NCI-H1092 treated with DMSO at 0.1 percent for 48 hours (cell line): ENCODE measurements around the gene VWA8.
"Not testable (repeated sequence)": the region's sequence is repeated elsewhere in the genome, so short reads cannot be mapped to it uniquely, and the experiment has no call there.

Source experiments
- DNase-seq: peaks from one replicate; lab custom pipeline; 2025; lab: John Stamatoyannopoulos, UW

Gene VWA8

DNA sequence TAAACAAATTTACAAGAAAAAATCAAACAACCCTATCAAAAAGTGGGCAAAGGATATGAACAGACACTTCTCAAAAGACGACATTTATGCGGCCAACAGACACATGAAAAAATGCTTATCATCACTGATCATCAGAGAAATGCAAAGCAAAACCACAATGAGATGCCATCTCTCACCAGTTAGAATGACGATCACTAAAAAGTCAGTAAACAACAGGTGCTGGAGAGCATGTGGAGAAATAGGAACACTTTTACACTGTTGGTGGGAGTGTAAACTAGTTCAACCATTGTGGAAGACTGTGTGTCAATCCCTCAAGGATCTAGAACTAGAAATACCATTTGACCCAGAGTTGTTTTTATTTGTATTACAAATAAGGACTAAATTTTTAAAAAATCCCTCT lies 215.4 kb downstream of the VWA8 start:
- DNase-seq = not testable (repeated sequence)

DNA sequence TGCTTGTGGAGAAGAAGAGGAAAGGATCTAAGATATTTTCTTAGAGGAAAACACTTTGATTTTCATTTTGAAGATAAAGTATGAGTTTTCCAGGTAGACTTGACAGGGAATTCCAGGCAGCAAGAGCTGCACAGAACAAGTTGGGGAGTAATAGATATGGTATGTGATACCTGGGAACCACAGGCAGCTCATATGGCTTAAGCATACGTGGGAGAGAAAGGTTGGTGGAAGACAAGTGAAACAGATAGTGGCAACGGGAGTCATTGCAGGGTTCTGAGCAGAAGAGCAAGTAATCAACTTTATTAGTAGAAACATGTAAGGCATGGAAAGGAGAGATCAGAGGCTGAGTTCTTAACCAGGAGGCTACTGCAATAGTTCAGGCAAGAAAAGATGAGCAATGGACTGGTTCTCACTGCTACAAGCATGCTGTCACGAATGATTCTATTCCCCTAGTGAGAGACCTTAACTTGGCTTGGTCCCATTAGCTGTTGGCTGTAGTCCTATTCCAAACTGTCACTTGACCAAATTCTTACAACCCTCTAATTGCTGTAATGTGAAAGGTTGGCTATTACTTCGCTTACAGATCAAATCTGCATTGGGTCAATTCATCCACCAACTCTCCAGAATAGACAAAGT lies 217.9 kb downstream of the VWA8 start:
- DNase-seq = no peak

DNA sequence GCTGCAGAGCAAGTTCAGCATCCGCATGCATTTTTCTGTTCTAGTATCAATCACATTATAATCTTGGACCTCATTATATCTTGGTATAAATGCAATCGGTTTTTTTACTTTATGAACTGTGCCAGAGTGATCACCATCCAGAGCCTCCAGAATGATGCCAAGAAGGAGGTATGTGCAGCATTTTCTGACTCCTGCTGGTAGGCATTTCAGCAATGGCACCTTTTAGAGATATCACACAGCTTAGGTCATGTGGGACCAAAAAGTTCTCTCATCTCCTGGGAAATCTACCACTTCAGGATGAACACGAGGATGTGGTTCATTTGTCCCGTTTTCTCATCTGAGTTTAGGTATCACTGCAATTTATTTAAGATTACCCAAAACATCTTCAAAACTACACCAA lies 220.4 kb downstream of the VWA8 start:
- DNase-seq = no peak

DNA sequence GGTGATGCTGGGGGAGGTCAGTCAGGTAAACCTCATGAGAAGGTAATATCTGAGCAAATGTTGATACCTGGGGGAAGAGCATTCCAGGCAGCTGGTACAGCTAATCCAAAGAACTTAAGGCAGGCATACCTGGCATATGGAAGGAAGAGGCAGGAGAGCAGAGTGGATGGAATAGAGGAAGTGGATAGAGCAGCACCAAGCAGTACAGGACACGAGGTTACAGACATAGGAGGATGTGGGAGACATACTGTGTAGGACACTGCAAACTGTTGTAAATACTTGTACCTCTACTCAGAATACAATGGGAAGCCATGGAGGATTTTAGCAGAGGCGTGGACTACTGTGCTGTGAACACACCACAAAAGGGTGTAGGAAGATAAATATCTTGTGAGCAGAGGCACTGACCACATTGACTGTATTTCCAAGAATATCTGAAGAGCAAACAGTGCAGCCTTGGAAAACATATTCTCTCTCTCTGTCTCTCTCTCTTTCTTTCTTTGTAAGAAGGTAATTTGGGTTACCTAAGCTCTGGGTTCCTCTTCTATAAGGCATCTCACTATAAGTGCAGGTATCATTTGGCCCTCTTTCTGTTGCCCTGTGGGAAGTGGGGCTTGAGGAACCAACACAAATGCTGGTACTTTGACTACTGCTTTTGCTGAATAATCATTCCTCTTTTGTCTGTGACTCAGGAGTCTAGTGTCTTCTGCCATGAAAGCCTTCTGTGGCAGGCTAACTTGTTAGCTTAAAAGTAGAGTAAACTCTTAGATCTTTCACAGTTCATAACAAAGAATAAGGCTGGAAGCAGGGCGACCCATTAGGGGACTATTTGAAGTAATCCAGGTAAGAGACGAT lies 238.0 kb downstream of the VWA8 start:
- no peak for DNase-seq

DNA sequence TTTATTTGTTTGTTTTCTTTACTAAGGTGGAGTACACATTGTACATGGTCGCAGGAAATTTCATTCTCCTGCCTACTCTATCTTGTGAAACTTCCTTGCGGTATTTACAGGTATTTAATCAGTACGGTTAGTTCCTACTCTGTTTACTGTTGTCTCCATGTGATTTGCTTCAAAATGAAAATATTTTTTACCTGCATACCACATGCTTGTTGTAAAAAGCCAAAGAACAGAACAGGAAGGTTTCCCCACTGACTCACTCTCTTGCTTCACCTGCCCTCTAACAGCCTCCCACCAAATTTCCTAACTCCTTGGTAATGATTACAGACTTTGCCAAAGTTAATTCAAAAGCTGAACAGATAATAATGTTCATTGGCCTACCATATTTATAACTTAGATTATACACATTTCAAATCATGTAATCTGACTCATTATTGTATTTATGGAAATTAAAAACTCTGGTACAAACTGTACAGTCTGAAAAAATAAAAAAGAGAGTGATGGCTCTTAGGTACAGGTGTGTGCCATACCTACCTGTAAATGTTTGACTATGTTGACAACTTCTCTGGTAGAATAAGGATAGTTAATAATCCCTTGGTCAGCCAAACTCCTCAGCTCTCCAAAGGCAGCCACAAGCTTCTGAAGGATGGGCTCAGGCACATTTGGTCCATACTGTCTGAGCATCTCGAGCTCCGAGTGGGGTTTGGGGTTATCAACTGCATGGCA lies 239.9 kb downstream of the VWA8 start:
- DNase-seq = no peak

DNA sequence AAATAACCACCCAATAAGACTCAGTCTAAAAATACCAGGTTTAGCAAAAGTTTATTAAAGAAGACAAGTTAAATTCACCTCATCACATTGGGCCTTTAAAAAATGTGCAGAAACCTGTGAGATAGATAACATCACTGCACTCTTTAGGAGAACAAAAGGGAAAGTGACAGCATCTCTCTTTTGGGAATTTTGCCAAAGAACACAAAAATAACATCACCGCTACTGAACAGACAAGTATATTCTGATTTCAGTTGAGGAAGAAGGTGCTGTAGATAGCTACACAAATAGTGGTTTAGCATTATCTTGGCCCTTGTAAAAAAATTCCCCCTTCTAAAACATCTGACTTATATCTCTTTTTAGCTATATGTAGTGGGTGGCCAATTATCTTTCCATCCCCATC lies 244.7 kb downstream of the VWA8 start:
- no peak for DNase-seq

DNA sequence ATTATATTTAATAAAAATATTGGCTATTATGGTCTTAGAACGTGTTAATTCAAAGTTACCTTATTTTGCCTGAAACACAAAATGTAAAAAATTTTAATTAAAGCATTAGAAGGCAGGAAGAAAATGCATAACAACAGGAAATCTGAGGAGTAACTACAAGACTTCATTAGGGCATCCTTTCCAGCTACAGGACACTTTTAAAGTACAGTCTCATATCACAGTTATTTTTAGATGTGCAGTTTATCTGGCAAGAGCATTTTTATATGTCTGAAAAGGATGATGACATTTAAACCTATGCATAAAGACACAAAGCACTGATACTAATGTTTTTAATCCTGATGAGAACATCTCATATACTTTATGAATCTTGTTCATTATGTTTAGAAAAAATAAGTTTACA lies 247.5 kb downstream of the VWA8 start:
- no peak for DNase-seq

DNA sequence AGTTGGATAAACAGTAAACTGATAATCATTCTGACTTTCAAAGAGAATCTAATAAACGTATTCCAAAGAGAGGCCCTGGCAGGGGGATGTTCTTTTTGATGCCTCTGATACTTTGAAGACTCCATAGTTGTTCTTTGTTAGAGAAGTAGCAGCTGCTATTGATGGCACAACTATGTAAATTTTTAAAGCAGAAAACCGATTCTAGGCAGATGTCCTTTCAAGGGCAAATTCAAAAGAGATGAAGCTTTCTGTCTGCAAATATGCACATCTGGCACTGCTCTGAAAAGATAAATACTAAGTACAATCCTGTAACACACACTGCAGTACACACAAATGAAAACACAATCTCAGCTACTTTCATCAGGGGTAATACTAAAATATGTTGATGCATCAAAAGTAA lies 250.1 kb downstream of the VWA8 start:
- DNase-seq = no peak

DNA sequence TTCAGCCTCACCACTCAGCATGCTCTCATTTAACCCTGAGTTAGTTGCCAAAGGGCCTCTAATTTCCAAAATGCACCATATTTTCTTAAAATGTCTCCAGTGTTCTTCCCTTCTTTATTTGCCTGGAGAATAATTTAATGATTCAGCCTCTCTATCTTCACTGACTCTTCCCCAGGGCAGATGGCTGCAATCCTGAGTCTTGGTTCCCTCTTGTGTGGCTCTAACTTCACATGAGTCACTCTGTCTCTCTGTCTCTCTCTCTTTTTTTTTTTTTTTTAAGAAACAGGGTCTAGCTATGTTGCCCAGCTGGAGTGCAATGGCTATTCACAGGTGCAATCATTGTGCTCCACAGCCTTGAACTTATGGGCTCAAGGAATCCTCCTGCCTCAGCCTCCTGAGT lies 251.4 kb downstream of the VWA8 start:
- DNase-seq = no peak

DNA sequence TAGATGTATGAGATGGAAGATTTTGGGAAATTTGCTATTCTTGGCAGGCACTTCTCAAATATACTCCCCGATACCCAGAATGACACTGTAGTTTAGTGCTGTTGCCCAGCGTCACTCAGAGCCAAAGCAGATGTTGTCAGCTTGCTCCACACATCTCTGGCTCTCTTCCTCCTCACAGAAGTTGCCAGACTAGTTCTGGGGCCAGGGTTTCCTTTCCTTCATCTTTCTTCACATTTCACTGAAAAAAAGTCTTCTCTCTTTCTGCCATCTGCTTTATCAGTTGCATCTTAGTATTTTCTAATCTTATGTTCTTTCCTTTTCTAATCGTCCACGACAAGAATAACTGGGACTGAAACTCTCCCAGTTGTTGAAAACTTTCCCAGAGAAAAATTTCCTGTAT lies 252.2 kb downstream of the VWA8 start:
- no peak for DNase-seq

DNA sequence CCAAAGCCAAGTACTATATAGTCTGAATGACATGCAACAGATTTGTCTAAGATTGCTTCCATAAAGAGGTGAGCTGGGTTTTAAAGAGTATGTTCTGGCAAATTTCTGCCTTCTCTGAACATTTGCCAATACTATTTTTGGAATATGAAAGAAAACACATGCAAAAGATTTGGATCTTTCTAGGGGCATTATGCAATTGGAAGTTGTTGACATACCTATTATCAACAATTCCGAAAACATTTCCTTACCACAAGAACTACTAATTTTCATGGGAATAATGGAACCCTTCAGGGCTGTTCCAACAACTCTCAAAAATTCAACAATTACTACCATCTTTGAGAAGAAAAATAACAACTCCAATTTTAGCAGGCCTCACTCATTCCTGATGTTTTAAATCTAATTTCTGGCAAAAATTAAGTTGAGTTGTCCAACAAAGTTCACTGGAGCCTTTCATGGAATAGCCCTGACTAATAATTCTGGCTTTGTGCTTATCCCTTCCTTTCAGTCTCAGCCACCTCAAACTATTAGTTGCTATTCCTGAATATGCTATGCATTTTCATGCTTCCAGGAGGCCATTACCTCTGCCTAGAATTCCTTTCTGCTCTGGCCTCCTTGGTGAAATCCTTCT lies 253.6 kb downstream of the VWA8 start:
- DNase-seq = no peak

DNA sequence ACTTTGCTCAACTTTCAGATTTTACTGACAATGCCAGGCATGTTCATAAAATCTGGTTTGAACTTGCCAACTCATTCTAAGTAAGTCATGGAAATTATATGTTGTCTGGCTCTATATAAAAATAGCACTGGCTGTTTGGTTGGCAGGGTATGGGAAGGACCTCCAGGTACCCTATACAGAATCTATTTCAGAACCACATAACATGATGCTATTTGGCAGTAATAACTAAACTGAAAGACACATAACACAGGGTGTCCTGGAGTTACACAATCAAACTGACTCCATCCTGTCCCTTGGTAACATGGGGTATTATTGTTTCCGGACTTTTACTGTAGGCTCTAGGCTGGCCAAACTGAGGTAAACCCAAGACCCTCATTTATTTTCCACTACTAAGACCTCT lies 254.8 kb downstream of the VWA8 start:
- no peak for DNase-seq

DNA sequence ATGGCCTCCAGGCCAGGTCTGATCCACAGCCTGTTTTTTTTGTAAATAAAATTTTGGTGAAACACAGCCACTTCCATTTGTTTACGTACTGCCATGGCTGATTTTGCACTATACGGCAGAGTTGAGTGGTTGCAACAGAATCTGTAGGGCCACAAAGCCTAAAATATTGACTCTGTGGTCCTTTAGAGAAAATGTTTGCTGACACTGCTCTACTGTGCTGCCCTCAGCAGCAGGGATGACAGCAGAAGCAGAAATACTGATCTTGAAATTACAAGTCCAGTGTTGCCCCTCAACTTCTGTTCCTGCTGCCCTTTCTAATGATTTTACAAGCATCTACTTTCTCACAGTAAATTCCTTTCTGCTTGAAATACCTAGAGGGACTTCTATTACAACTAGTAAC lies 258.4 kb downstream of the VWA8 start:
- DNase-seq = no peak

DNA sequence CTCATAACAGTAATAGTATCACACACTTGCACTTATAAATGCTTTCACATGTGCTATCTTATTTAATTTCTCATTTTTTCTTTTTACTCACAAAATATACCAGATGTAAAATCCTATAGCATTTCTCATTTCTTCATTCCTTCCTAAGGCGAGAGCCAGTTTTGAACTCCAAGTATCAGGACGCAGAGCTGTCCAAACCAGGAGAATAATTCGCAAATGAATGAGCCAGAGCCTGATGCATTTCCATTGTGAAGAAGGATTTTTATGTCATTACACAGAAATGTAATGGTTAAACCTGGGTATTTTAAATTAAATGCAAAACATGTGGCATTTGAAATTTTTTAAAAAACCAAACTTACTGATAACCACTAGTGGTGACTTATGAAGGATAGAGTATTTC lies 259.2 kb downstream of the VWA8 start:
- DNase-seq = no peak

DNA sequence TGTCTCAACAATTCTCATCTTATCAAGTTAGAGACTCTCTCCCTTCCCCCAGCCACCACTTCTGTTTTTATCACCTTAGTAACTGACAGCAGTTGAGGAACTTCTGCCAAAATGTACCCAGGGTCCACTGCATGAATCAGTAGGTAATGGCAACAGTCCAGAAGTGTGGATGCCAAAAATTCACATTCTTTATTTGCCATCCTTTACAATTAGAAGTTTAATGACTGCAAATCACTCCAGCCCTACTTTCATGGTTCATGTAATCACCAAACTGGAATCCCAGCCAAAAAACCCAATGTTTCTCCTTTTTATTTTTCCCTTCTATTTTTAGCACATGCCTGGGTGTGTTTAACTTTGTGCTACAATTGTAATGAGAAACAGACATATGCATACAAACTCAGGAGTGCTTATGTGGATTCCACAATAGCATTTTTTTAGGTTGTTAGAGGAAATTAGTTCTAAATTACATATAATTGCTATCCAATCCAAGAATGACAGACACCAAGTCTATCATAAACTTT lies 260.1 kb downstream of the VWA8 start:
- DNase-seq = peak; percentile 89

DNA sequence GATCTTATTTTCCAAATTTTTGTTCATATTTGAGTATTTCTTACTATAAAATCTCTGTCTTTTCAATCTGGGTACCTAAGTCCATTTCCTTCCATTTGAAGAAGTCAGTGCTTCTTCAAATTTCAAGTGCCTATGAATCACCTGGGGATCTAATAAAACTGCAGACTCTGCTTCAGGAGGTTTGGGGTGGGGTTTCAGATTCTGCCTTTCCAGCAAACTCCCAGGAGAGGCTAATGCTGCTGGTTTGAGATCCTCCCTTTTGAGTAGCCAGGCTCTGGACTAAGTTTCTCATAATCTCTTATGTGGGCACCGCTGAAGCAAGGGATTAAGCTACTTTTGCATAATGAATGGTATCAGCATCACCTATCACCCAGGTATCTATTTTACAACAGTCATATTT lies 261.1 kb downstream of the VWA8 start:
- DNase-seq = no peak

DNA sequence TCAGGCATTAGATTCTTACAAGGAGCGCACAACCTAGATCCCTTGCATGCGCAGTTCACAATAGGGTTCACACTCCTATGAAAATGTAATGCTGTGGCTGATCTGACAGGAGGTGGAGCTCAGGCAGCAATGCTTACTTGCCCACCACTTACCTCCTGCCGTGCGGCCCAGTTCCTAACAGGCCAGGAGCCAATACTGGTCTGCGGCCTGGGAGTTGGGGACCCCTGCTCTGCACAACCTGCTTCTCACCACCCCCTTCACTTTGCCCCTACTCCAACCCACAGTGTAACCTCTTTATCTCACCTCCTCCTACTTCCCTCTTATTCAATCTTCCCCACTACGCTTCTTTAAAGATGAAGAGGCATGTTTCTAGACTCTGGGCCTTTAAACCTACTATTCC lies 263.3 kb downstream of the VWA8 start:
- DNase-seq = no peak

DNA sequence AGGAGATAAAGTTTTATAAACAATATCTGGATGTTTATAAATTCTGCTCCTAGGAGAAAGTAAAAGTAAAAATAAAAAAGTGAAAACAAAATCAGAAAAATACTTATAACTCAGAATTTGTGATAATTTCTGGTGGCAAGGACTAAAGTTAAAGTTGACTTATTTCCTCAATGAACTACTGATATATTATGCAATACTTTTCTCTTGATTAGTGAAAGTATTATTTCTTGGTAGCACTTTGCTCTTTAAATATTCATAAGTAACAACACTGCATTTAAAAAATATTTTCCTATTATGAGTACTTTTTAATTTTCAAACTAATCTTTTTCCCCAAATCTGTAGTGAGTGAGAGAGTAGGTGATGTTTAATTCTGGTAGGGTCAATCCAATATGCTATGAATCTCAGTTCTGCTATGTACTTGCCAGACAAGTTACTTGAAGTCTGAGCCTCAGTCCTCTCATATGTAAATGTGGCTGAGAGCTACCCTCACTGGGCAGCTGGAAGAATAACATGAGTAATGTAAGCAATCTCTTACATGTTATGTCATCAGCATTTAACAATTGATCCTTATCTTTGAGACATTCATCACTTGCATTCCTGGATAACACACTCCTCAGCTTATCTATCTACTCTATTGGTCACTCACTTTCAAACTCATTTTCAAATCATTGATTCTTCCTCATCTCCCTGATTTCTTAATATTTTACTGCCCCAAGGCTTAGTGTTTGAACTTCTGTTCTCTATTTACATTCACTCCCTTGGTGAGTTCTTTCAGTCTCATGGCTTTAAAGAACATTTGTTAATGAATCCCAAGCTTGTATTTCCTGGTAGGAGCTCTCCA lies 264.5 kb downstream of the VWA8 start:
- no peak for DNase-seq

DNA sequence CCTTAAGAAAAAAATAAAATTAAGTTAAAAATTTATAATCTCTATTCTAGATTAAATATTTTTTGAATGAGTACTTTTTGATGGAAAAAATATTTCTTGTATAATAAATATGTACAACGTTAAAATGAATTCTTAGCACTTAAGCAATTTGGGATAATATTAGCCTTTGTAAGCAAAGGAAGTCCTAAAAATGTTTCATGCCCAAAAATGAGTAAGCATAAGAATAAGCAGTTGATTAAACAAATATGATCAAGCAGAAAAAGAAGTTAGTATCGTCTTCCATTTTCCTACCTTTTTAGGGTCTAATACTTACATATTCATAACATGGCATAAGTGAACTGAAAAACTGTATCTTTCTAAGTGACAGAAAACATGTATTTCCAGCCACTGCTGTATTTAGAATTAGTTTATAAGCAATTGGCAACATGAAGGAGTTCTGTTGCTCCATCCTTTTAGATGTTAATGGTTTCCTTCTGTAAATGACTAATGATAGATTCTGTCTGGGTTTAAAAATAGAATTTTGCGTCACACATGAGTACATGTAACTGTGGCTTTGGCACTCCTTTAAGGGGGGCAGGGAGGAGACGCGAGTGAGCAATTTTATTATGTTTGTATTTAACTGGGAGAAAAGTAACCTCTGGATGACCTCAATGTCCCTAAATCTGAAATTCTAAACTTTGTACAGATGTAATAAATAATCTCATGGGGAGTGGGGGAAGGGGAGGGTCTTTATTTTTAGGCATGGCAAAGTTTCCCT lies 266.2 kb downstream of the VWA8 start:
- peak; percentile 29 for DNase-seq

DNA sequence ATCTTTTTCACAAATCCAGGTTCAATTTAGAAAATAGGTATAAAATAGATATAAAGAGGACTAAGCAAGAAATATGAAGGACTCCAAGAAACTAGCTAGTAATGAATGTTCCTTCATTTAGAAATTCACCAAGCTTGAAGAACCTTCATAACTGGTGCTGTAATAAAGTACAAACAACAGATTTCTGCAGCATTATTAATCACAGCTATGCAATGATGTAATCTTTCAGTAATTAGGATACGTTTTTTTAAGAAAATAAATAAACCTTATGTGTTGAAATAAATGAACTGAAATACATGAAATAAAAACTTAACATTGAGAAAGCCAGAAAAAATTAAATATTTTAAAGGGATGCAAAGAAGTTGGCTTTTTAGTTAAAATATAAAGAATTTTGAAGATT lies 267.5 kb downstream of the VWA8 start:
- no peak for DNase-seq

DNA sequence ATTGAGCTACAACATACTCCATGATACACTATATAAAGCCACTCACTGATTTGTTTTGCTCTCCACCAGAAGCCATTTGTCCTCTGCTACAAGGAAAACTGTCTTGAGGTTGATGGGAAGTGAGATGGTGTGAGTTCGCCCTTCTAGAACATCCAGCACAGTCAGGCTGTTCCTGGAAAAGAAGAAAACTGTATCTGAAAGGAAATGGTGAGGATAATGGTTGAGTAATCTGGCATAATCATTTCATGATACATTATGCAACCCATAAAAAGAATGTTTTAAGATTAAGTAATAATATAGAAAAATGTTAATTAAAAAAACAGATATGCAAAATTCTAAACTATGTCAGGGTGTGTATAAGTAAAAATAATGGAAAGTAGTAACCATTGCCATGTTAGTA lies 269.6 kb downstream of the VWA8 start:
- no peak for DNase-seq
